ENCODE measurements around the gene CFAP157. TPM values are rescaled to one million over a fixed set of nuclear protein-coding genes. Genes with fewer than 3 reads are reported as not detected.

Gene CFAP157
- not detected for total RNA-seq

DNA sequence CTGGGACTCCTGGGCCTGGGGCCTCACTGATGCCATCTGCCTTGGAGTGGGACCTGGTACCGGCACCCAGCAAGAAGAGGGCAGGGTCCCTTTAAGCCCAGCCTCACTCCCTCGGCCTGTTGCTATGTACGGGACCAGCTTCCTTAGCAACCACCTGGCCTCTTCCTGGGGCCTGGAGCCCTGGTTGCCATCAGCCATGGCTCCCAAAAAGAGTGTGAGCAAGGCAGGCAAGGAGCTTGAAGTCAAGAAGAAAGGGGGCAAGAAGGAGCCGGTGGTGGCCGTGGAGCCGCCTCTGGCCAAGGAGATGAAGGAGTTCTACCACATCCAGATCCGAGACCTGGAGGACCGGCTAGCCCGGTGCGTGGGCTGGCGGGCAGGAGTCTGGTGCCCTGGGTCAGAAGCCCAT lies at the start of gene CFAP157:
Gene CFAP157, plus strand, starts transcription at position 153 of the 406 bp plus-strand sequence. Its CDS starts 44 bp downstream, at position 197.
- H3K4me1 Mint-ChIP-seq, result peaks cover 24% of the 10 kb centered on the region
- peak within 1 kb of the TSS; percentile 24 for H3K27ac Mint-ChIP-seq
- H3K9me3 Mint-ChIP-seq, result no peaks in the 10 kb centered on the region
- no peak within 1 kb of the TSS for H3K4me3 Mint-ChIP-seq
- H3K27me3 Mint-ChIP-seq, result no peaks in the 10 kb centered on the region
- H3K36me3 Mint-ChIP-seq (ENCODE audit: low read depth), result peaks cover 5% of the 10 kb centered on the region
- CTCF ChIA-PET, result interaction anchor here (1.3 to 5.3 kb wide), 2 partner anchors 8 to 28 kb away, joined by 3 to 22 read pairs; partner anchors contain the start of genes PTRH1 and TOR2A
- POLR2A ChIA-PET, result interaction anchor here (1.9 kb wide), 1 partner anchor 28 kb away, joined by 5 read pairs; the partner anchor contains the start of gene TOR2A
- DNase-seq, result no peak

DNA sequence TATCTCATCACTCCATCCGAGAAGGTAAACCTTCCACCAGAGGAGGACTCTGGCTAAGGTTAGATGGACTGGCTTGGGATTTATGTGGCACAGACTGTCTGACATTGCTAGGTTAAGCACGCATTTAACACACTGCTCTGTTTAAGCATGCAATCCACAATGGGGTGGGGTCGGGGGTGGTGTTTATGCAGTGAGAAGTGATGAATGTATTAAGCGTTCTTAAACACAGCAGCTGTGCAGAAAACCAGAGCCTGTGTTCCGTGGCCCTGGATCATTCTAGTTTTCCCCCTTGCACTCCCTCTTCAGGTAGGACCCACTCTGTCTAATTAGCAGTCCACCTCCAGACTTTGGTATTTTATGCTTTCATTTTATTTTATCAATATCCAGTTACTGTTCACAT lies 48.4 kb upstream of the CFAP157 start:
- no peak for DNase-seq
- CTCF ChIA-PET, result no interaction called here
- H3K27ac Mint-ChIP-seq, result no peak overlapping the region

DNA sequence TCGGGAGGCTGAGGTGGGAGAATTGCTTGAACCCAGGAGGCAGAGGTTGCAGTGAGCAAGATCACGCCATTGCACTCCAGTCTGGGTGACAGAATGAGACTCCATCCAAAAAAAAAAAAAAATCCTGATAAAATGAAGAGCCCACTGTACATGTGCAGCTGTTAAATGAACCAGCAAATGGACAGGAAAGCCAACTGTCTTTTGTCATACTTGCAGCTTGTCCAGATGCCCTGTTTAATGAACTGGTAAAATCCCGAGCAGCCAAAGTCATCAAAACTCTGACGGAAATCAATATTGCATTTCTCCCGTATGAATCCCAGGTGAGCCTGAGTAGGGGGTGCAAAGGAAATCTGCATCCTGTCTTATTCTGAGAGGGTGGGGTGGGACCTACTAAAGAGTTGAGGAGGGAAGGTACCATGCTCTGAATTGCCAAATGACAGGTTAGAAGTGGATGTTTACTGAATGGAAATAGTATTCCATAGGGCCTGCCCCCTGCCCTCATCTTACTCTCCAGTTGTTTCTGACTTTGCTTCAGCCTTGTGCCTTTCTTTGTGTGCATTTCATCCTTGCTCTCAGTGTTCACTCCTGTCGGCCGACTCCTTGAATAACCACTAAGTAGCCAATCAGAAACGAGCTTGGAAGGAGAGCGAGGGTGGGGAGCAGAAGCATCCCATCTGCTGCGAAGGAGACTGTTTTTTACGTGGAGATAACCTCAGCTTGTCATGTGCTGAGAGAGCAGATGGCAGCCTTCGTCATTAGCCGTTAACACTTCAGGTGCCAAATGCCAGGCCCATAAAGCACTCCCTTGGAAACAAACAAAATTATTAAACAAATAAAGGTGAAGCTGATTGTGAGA lies 45.7 kb upstream of the CFAP157 start:
- Mint-ChIP-seq H3K9me3 (no peaks in the 10 kb centered on the region), H3K27me3 (no peaks in the 10 kb centered on the region), H3K4me3 (no peak overlapping the region), H3K27ac (no peak overlapping the region), H3K36me3 (ENCODE audit: low read depth) (no peaks in the 10 kb centered on the region), H3K4me1 (no peaks in the 10 kb centered on the region)
- no peak for DNase-seq
- ChIA-PET POLR2A (interaction anchor here (0.7 kb wide), 1 partner anchor 26 kb away, joined by 3 read pairs; no protein-coding TSS in a partner anchor), CTCF (interaction anchor here (0.7 kb wide), 1 partner anchor 9 kb away, joined by 3 read pairs; no protein-coding TSS in a partner anchor)

More for the DNA sequence above, 48.4 kb upstream of the CFAP157 start:
- no peak overlapping the region for H3K4me3 Mint-ChIP-seq
- no peaks in the 10 kb centered on the region for H3K4me1 Mint-ChIP-seq
- POLR2A ChIA-PET, result no interaction called here
- no peaks in the 10 kb centered on the region for H3K27me3 Mint-ChIP-seq
- no peaks in the 10 kb centered on the region for H3K36me3 Mint-ChIP-seq (ENCODE audit: low read depth)
- no peaks in the 10 kb centered on the region for H3K9me3 Mint-ChIP-seq

DNA sequence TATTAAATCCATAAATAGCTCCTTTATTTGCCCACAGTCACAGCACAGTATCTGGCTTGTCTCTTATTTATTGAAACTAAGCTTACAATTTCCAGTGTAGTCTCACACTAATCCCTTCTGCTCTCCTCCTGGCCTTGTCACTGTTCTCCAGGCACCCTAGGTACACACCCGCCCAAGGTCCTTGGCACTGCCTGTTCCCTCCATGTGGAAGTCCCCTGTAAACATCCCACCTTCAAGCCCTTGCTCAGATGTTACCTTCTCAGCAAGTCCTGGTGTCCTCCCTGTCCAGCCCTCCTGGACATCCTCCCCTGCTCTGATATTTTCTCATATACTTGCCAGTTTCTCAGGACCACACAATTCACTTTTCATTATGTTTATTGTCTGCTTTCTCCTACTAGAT lies 44.2 kb upstream of the CFAP157 start:
- Mint-ChIP-seq H3K27ac (no peak overlapping the region), H3K4me3 (no peak overlapping the region), H3K27me3 (no peaks in the 10 kb centered on the region), H3K36me3 (ENCODE audit: low read depth) (no peaks in the 10 kb centered on the region), H3K9me3 (no peaks in the 10 kb centered on the region), H3K4me1 (no peaks in the 10 kb centered on the region)
- CTCF ChIA-PET, result no interaction called here
- DNase-seq, result no peak
- POLR2A ChIA-PET, result no interaction called here

DNA sequence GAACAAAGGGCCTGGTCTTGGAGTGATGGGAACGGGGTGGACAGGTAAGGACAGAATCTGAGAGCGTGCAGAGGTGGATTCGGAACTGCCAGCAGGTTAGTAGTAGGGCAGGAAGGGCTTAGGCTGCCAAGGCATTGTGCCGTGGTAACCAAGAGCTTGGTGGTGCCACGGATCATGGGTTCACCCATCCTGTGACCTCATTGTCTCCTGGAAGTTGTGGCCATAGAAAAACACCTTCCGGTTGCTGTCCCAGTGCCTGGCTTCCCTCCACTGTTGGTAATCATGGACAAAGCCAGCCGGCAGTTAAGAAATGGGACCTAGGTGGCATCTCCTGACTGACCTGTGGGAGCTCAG lies 42.5 kb upstream of the CFAP157 start:
- Mint-ChIP-seq H3K4me3 (no peak overlapping the region), H3K27ac (no peak overlapping the region), H3K27me3 (no peaks in the 10 kb centered on the region), H3K36me3 (ENCODE audit: low read depth) (no peaks in the 10 kb centered on the region), H3K9me3 (no peaks in the 10 kb centered on the region), H3K4me1 (no peaks in the 10 kb centered on the region)
- ChIA-PET CTCF (interaction anchor here (1.1 kb wide), 1 partner anchor 161 kb away, joined by 3 read pairs; no protein-coding TSS in a partner anchor), POLR2A (no interaction called here)
- DNase-seq, result no peak

DNA sequence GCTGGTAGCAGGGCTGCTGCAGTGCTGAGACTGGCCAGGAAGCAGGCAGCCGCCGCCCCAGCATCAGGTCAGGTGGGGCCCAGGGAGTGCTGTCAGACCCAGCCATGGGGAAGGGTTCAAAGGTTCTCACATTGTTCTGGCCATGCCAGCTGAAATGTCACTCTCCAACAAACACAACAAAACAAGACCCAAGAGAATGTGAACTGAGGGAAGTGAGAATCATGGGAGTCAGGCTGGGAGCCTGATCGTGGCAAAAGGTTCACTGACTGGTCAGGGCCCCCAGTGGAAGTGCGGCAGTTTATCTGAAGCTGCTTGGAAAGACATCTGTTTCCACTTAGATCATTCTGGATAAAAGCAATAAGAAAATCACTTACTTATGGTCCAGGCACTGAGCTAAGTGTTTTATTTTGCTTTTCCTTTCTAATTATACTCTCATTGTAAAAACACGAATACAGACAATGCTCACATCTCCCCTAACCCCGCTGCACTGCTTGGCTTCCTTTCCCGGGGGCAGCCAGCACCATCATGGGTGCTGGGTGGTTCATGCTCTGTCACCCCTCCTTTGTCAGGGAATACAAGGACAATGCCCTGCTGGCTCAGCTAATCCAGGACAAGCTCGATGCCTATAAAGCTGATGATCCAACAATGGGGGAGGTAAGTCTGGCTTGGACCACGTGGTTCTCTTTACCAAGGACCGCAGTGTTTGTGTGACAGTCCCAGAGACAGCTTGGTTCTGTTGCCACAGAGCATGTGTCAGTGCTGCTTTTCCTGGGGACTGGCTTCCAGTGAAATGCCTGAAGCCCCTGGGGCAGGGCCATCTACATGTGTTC lies 41.9 kb upstream of the CFAP157 start:
- ChIA-PET CTCF (interaction anchor here (0.5 to 1.1 kb wide), 2 partner anchors 29 to 161 kb away, joined by 3 to 6 read pairs; no protein-coding TSS in a partner anchor), POLR2A (interaction anchor here (0.6 to 0.9 kb wide), 2 partner anchors 50 to 214 kb away, joined by 3 read pairs; partner anchors contain the start of genes LRSAM1, PTRH1 and RPL12)
- no peaks in the 10 kb centered on the region for H3K9me3 Mint-ChIP-seq
- no peaks in the 10 kb centered on the region for H3K4me1 Mint-ChIP-seq
- no peaks in the 10 kb centered on the region for H3K27me3 Mint-ChIP-seq
- DNase-seq, result no peak
- H3K36me3 Mint-ChIP-seq (ENCODE audit: low read depth), result no peaks in the 10 kb centered on the region
- no peak overlapping the region for H3K27ac Mint-ChIP-seq
- no peak overlapping the region for H3K4me3 Mint-ChIP-seq

DNA sequence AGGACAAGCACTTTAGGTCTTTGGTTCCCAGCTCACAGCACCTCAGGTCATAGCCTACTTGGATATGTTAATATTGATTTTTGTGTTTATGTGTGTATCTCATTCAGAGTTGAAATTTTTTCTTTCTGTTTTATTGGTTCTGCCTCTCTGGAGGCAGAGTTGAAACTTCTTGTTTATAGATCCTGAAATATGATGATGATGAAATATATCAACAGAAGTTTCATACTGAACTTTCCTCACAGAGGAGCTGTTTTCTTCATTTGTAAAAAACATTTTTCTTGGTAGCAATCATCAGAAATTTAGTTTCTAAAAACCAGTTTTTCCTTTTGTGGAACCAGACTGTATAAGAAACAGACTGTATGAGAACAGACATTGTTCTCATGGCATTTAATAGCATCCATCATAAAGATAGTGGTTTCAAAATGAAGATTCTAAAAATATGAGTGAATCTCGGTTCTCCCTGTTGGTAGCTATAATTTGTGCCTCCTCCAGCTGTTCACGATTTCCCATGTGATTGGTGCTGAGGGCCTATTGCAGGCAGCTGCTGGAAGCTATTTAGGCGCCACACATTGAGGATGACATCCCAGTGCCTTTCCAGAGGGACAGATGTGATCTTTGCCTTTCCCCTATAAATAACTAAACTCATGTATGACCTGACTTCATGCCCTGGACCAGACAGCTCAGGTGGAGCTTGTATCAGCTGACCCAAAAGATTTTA lies 39.5 kb upstream of the CFAP157 start:
- no peak overlapping the region for H3K4me3 Mint-ChIP-seq
- H3K36me3 Mint-ChIP-seq (ENCODE audit: low read depth), result no peaks in the 10 kb centered on the region
- no peaks in the 10 kb centered on the region for H3K27me3 Mint-ChIP-seq
- H3K27ac Mint-ChIP-seq, result no peak overlapping the region
- ChIA-PET POLR2A (no interaction called here), CTCF (interaction anchor here (1.8 kb wide), 1 partner anchor 68 kb away, joined by 8 read pairs; the partner anchor contains the start of gene TOR2A)
- no peaks in the 10 kb centered on the region for H3K9me3 Mint-ChIP-seq
- no peak for DNase-seq
- no peaks in the 10 kb centered on the region for H3K4me1 Mint-ChIP-seq

DNA sequence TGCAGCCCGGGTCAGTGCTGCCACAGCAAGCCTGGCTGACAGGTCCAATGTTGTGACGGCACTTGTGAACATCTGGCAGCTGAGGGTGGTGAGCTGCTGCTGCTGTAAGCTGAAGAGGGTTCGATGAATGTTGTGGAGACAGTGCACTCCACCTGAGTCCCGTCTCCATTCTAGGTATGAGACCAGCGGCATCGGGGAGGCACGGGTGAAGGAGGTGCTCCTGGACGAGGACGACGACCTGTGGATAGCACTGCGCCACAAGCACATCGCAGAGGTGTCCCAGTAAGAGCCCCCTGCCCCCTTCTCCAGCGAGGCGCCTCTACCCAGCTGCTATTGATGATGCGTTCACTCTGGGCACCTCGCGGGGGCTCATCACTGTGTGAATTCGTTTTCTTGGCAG lies 38.9 kb upstream of the CFAP157 start:
- no peak overlapping the region for H3K4me3 Mint-ChIP-seq
- POLR2A ChIA-PET, result no interaction called here
- DNase-seq, result no peak
- no peaks in the 10 kb centered on the region for H3K36me3 Mint-ChIP-seq (ENCODE audit: low read depth)
- CTCF ChIA-PET, result interaction anchor here (1.0 to 1.8 kb wide), 2 partner anchors 67 to 253 kb away, joined by 3 to 8 read pairs; partner anchors contain the start of gene TOR2A
- no peaks in the 10 kb centered on the region for H3K9me3 Mint-ChIP-seq
- H3K4me1 Mint-ChIP-seq, result no peaks in the 10 kb centered on the region
- no peak overlapping the region for H3K27ac Mint-ChIP-seq
- H3K27me3 Mint-ChIP-seq, result no peaks in the 10 kb centered on the region

DNA sequence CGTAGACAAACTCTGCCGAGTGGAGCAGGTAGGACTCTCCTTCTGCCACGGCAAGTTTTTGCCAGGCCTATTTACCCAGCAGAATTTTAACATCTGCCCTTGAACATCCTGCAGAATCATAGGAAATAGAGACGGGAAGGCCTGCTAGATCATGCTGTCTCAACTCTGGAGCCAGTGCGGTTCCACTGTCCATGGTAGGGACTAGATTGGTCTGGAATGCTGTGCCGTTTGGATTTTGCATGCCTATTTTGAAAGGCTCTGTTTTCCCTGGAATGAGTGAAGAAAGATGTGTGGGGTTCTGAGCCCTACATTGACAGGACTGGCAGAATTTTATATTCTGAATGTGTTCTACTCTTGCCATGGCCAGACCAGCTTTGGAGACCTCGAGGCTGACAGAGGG lies 33.6 kb upstream of the CFAP157 start:
- ChIA-PET CTCF (no interaction called here), POLR2A (no interaction called here)
- no peak overlapping the region for H3K27ac Mint-ChIP-seq
- no peak overlapping the region for H3K4me3 Mint-ChIP-seq
- no peak for DNase-seq
- H3K4me1 Mint-ChIP-seq, result no peaks in the 10 kb centered on the region
- no peaks in the 10 kb centered on the region for H3K9me3 Mint-ChIP-seq
- H3K27me3 Mint-ChIP-seq, result no peaks in the 10 kb centered on the region
- peaks cover 6% of the 10 kb centered on the region for H3K36me3 Mint-ChIP-seq (ENCODE audit: low read depth)

DNA sequence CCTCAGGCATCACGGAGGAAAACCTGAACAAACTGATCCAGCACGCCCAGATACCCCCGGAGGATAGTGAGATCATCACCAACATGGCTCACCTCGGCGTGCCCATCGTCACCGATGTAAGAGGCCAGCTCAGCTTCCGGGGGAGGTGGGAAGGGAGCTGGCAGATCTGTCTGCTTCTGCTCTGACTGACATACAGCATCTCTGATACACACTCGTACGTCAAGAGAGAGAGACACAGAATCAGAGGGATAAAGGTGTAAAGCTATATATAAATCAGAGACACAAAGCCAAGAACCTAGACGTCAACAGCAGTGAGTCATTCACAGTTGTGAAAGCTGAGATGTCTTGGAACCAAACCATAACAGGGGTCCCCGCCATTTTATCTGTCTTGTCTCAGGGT lies 30.1 kb upstream of the CFAP157 start:
- Mint-ChIP-seq H3K4me1 (no peaks in the 10 kb centered on the region), H3K4me3 (no peak overlapping the region), H3K36me3 (ENCODE audit: low read depth) (peaks cover 6% of the 10 kb centered on the region), H3K27me3 (no peaks in the 10 kb centered on the region), H3K27ac (no peak overlapping the region), H3K9me3 (no peaks in the 10 kb centered on the region)
- no peak for DNase-seq
- ChIA-PET CTCF (interaction anchor here (0.5 kb wide), 1 partner anchor 174 kb away, joined by 3 read pairs; no protein-coding TSS in a partner anchor), POLR2A (no interaction called here)

DNA sequence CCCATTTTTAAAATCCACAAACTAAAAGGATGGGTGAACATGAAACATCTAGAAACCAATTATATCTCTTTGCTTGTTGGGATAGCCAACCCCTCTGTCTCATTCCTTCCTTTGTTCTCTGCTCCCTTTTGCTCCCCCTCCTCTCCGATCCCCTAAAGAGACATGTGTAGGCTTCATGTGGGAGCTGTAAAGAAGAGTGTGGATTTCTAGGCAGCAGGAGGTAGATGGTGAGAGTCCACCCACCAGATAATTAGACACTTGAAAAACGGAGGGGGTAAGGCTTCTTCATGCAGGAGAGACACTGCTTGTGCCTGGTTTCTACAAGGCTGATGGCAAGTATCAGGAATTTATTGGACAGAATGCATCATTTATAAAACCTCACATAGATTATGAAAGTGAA lies 27.3 kb upstream of the CFAP157 start:
- Mint-ChIP-seq H3K4me1 (no peaks in the 10 kb centered on the region), H3K27me3 (no peaks in the 10 kb centered on the region), H3K9me3 (no peaks in the 10 kb centered on the region), H3K4me3 (no peak overlapping the region), H3K36me3 (ENCODE audit: low read depth) (peaks cover 3% of the 10 kb centered on the region), H3K27ac (no peak overlapping the region)
- CTCF ChIA-PET, result no interaction called here
- POLR2A ChIA-PET, result no interaction called here
- no peak for DNase-seq

DNA sequence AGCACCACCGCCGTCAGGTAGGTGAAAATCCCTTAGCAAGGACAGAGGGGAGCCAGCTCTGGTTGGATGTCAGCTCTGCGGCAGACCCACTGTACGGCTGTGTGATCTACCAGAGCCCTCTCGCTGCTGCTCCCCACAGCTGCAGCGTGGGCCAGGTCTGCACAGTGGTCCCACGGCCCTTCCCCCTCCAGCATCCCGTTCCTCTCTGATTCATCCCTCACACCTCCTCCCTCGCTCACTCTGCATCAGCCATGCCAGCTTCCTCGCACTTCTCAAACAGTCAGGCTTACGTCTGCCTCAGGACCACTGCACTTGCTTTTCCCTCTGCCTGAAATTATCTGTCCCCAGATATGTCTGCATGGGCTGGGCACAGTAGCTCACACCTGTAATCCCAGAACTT lies 26.6 kb upstream of the CFAP157 start:
- H3K9me3 Mint-ChIP-seq, result no peaks in the 10 kb centered on the region
- CTCF ChIA-PET, result interaction anchor here (0.6 kb wide), 2 partner anchors 57 to 403 kb away, joined by 4 read pairs; no protein-coding TSS in a partner anchor
- H3K36me3 Mint-ChIP-seq (ENCODE audit: low read depth), result no peaks in the 10 kb centered on the region
- H3K27ac Mint-ChIP-seq, result no peak overlapping the region
- POLR2A ChIA-PET, result no interaction called here
- no peaks in the 10 kb centered on the region for H3K27me3 Mint-ChIP-seq
- no peak overlapping the region for H3K4me3 Mint-ChIP-seq
- no peaks in the 10 kb centered on the region for H3K4me1 Mint-ChIP-seq
- no peak for DNase-seq

All from activated CD4-positive, alpha-beta memory T cell treated with anti-CD3 and anti-CD28 coated beads, Interleukin-2, amount 10 ng/mL, durations not matched to agents 7 days and 5 days (primary cell).